ENCODE data around the gene LPP. TPM values are rescaled to one million over a fixed set of nuclear protein-coding genes. Genes with fewer than 3 reads are reported as not detected.

The LPP gene
- total RNA-seq, 1 experiment from 2014 or later: 0.04 TPM

- no peaks in the 10 kb centered on the region for H3K9me3 ChIP-seq (replicated peaks)
These were observed 238.1 kb downstream of the LPP start for GRCh38 chr3:188392076-188392475.

GRCh38 chr3:188394623-188395022 is 240.7 kb downstream of the LPP start:
- Histone ChIP-seq H3K4me3 (no peak overlapping the region), H3K27me3 (no peaks in the 10 kb centered on the region), H3K36me3 (no peaks in the 10 kb centered on the region), H3K9me3 (replicated peaks) (no peaks in the 10 kb centered on the region), H3K27ac (no peak overlapping the region), H3K4me1 (no peaks in the 10 kb centered on the region)
- DNase-seq: no peak

More at GRCh38 chr3:188392076-188392475, 238.1 kb downstream of the LPP start:
- DNase-seq: no peak
- no peaks in the 10 kb centered on the region for H3K4me1 ChIP-seq
- no peaks in the 10 kb centered on the region for H3K36me3 ChIP-seq
- no peaks in the 10 kb centered on the region for H3K27me3 ChIP-seq
- H3K27ac ChIP-seq: no peak overlapping the region
- H3K4me3 ChIP-seq: no peak overlapping the region

GRCh38 chr3:188396251-188396650 is 242.3 kb downstream of the LPP start:
- H3K27ac ChIP-seq: no peak overlapping the region
- no peak for DNase-seq
- no peak overlapping the region for H3K4me3 ChIP-seq
- H3K27me3 ChIP-seq: no peaks in the 10 kb centered on the region
- H3K36me3 ChIP-seq: no peaks in the 10 kb centered on the region
- no peaks in the 10 kb centered on the region for H3K4me1 ChIP-seq
- no peaks in the 10 kb centered on the region for H3K9me3 ChIP-seq (replicated peaks)

- Histone ChIP-seq H3K4me1 (no peaks in the 10 kb centered on the region), H3K9me3 (replicated peaks) (no peaks in the 10 kb centered on the region), H3K27me3 (no peaks in the 10 kb centered on the region), H3K4me3 (no peak overlapping the region), H3K36me3 (no peaks in the 10 kb centered on the region), H3K27ac (no peak overlapping the region)
- no peak for DNase-seq
These were observed 242.9 kb downstream of the LPP start for GRCh38 chr3:188396900-188397299.

- no peak overlapping the region for H3K27ac ChIP-seq
- H3K4me3 ChIP-seq: no peak overlapping the region
- no peaks in the 10 kb centered on the region for H3K27me3 ChIP-seq
- H3K4me1 ChIP-seq: no peaks in the 10 kb centered on the region
- no peaks in the 10 kb centered on the region for H3K9me3 ChIP-seq (replicated peaks)
- DNase-seq: no peak
- no peaks in the 10 kb centered on the region for H3K36me3 ChIP-seq
These were observed 244.1 kb downstream of the LPP start for GRCh38 chr3:188397766-188398705.

- Histone ChIP-seq H3K27me3 (no peaks in the 10 kb centered on the region), H3K4me3 (no peak overlapping the region), H3K27ac (no peak overlapping the region), H3K4me1 (no peaks in the 10 kb centered on the region), H3K36me3 (no peaks in the 10 kb centered on the region), H3K9me3 (replicated peaks) (no peaks in the 10 kb centered on the region)
- no peak for DNase-seq
These were observed 246.7 kb downstream of the LPP start for GRCh38 chr3:188400494-188401243.

- H3K9me3 ChIP-seq (replicated peaks): no peaks in the 10 kb centered on the region
- H3K27me3 ChIP-seq: no peaks in the 10 kb centered on the region
- no peak overlapping the region for H3K27ac ChIP-seq
- no peaks in the 10 kb centered on the region for H3K4me1 ChIP-seq
- no peak for DNase-seq
- H3K36me3 ChIP-seq: no peaks in the 10 kb centered on the region
- H3K4me3 ChIP-seq: no peak overlapping the region
These were observed 247.5 kb downstream of the LPP start for GRCh38 chr3:188401244-188401993.

GRCh38 chr3:188402229-188402628 is 248.3 kb downstream of the LPP start:
- no peaks in the 10 kb centered on the region for H3K36me3 ChIP-seq
- H3K4me3 ChIP-seq: no peak overlapping the region
- DNase-seq: no peak
- H3K4me1 ChIP-seq: no peaks in the 10 kb centered on the region
- no peaks in the 10 kb centered on the region for H3K9me3 ChIP-seq (replicated peaks)
- no peaks in the 10 kb centered on the region for H3K27me3 ChIP-seq
- no peak overlapping the region for H3K27ac ChIP-seq

GRCh38 chr3:188403404-188403803 is 249.4 kb downstream of the LPP start:
- H3K27ac ChIP-seq: no peak overlapping the region
- DNase-seq: no peak
- no peak overlapping the region for H3K4me3 ChIP-seq

GRCh38 chr3:188404124-188404523 is 250.2 kb downstream of the LPP start:
- no peaks in the 10 kb centered on the region for H3K27me3 ChIP-seq
- no peaks in the 10 kb centered on the region for H3K4me1 ChIP-seq
- H3K36me3 ChIP-seq: no peaks in the 10 kb centered on the region
- no peak overlapping the region for H3K4me3 ChIP-seq
- no peaks in the 10 kb centered on the region for H3K9me3 ChIP-seq (replicated peaks)
- H3K27ac ChIP-seq: no peak overlapping the region
- no peak for DNase-seq

More at GRCh38 chr3:188403404-188403803, 249.4 kb downstream of the LPP start:
- Histone ChIP-seq H3K4me1 (no peaks in the 10 kb centered on the region), H3K27me3 (no peaks in the 10 kb centered on the region), H3K36me3 (no peaks in the 10 kb centered on the region), H3K9me3 (replicated peaks) (no peaks in the 10 kb centered on the region)

GRCh38 chr3:188404701-188405100 is 250.7 kb downstream of the LPP start:
- H3K27ac ChIP-seq: no peak overlapping the region
- no peaks in the 10 kb centered on the region for H3K27me3 ChIP-seq
- no peaks in the 10 kb centered on the region for H3K4me1 ChIP-seq
- H3K9me3 ChIP-seq (replicated peaks): no peaks in the 10 kb centered on the region
- no peaks in the 10 kb centered on the region for H3K36me3 ChIP-seq
- DNase-seq: no peak
- H3K4me3 ChIP-seq: no peak overlapping the region

GRCh38 chr3:188407158-188407880 is 253.4 kb downstream of the LPP start:
- no peaks in the 10 kb centered on the region for H3K27me3 ChIP-seq
- no peak for DNase-seq
- H3K36me3 ChIP-seq: no peaks in the 10 kb centered on the region
- H3K27ac ChIP-seq: no peak overlapping the region
- H3K4me1 ChIP-seq: no peaks in the 10 kb centered on the region
- no peak overlapping the region for H3K4me3 ChIP-seq
- no peaks in the 10 kb centered on the region for H3K9me3 ChIP-seq (replicated peaks)

- Histone ChIP-seq H3K4me1 (no peaks in the 10 kb centered on the region), H3K9me3 (replicated peaks) (no peaks in the 10 kb centered on the region), H3K27ac (no peak overlapping the region), H3K4me3 (no peak overlapping the region), H3K36me3 (no peaks in the 10 kb centered on the region), H3K27me3 (no peaks in the 10 kb centered on the region)
- no peak for DNase-seq
These were observed 254.9 kb downstream of the LPP start for GRCh38 chr3:188408831-188409230.

GRCh38 chr3:188411750-188412149 is 257.8 kb downstream of the LPP start:
- DNase-seq: no peak
- H3K27ac ChIP-seq: no peak overlapping the region
- H3K27me3 ChIP-seq: no peaks in the 10 kb centered on the region
- H3K9me3 ChIP-seq (replicated peaks): no peaks in the 10 kb centered on the region
- no peaks in the 10 kb centered on the region for H3K4me1 ChIP-seq
- no peak overlapping the region for H3K4me3 ChIP-seq
- no peaks in the 10 kb centered on the region for H3K36me3 ChIP-seq

All from SJCRH30 (cell line).